ENCODE measurements around the gene RAPGEF5.

The RAPGEF5 gene

GRCh38 chr7:22350466-22351328 lies 6.3 kb downstream of the RAPGEF5 start:
- Mint-ChIP-seq H3K27me3 (ENCODE audit: low read depth) (peaks cover 54% of the 10 kb centered on the region), H3K27ac (no peak overlapping the region), H3K4me1 (ENCODE audit: low read depth) (no peaks in the 10 kb centered on the region), H3K9me3 (peaks cover 4% of the 10 kb centered on the region), H3K4me3 (no peak overlapping the region), H3K36me3 (ENCODE audit: low read depth) (no peaks in the 10 kb centered on the region)
- DNase-seq (ENCODE audit: low spot score) = no peak

- H3K4me1 Mint-ChIP-seq (ENCODE audit: low read depth) = no peaks in the 10 kb centered on the region
- no peaks in the 10 kb centered on the region for H3K36me3 Mint-ChIP-seq (ENCODE audit: low read depth)
- no peak overlapping the region for H3K4me3 Mint-ChIP-seq
- no peak for DNase-seq (ENCODE audit: low spot score)
- H3K9me3 Mint-ChIP-seq = peaks cover 4% of the 10 kb centered on the region
- peaks cover 35% of the 10 kb centered on the region for H3K27me3 Mint-ChIP-seq (ENCODE audit: low read depth)
- no peak overlapping the region for H3K27ac Mint-ChIP-seq
Observed at GRCh38 chr7:22348379-22348778, 8.6 kb downstream of the RAPGEF5 start.

- Mint-ChIP-seq H3K4me3 (no peak overlapping the region), H3K36me3 (ENCODE audit: low read depth) (no peaks in the 10 kb centered on the region), H3K4me1 (ENCODE audit: low read depth) (no peaks in the 10 kb centered on the region), H3K9me3 (no peaks in the 10 kb centered on the region), H3K27ac (no peak overlapping the region), H3K27me3 (ENCODE audit: low read depth) (peaks cover 20% of the 10 kb centered on the region)
- DNase-seq (ENCODE audit: low spot score) = no peak
Observed at GRCh38 chr7:22346383-22347107, 10.4 kb downstream of the RAPGEF5 start.

GRCh38 chr7:22344655-22345054 lies 12.3 kb downstream of the RAPGEF5 start:
- Mint-ChIP-seq H3K4me1 (ENCODE audit: low read depth) (no peaks in the 10 kb centered on the region), H3K27me3 (ENCODE audit: low read depth) (peaks cover 14% of the 10 kb centered on the region), H3K9me3 (no peaks in the 10 kb centered on the region), H3K27ac (no peak overlapping the region), H3K4me3 (no peak overlapping the region), H3K36me3 (ENCODE audit: low read depth) (no peaks in the 10 kb centered on the region)
- no peak for DNase-seq (ENCODE audit: low spot score)

GRCh38 chr7:22343612-22344011 lies 13.3 kb downstream of the RAPGEF5 start:
- Mint-ChIP-seq H3K27ac (no peak overlapping the region), H3K4me3 (no peak overlapping the region), H3K36me3 (ENCODE audit: low read depth) (no peaks in the 10 kb centered on the region), H3K9me3 (no peaks in the 10 kb centered on the region), H3K27me3 (ENCODE audit: low read depth) (peaks cover 17% of the 10 kb centered on the region), H3K4me1 (ENCODE audit: low read depth) (no peaks in the 10 kb centered on the region)
- DNase-seq (ENCODE audit: low spot score) = no peak

GRCh38 chr7:22343071-22343470 lies 13.9 kb downstream of the RAPGEF5 start:
- Mint-ChIP-seq H3K4me3 (no peak overlapping the region), H3K27ac (no peak overlapping the region), H3K9me3 (no peaks in the 10 kb centered on the region), H3K36me3 (ENCODE audit: low read depth) (no peaks in the 10 kb centered on the region), H3K27me3 (ENCODE audit: low read depth) (peaks cover 13% of the 10 kb centered on the region), H3K4me1 (ENCODE audit: low read depth) (no peaks in the 10 kb centered on the region)
- no peak for DNase-seq (ENCODE audit: low spot score)

GRCh38 chr7:22339725-22340390 lies 17.1 kb downstream of the RAPGEF5 start:
- Mint-ChIP-seq H3K27ac (no peak overlapping the region), H3K36me3 (ENCODE audit: low read depth) (no peaks in the 10 kb centered on the region), H3K4me3 (no peak overlapping the region), H3K4me1 (ENCODE audit: low read depth) (no peaks in the 10 kb centered on the region), H3K9me3 (no peaks in the 10 kb centered on the region), H3K27me3 (ENCODE audit: low read depth) (peaks cover 14% of the 10 kb centered on the region)
- no peak for DNase-seq (ENCODE audit: low spot score)

GRCh38 chr7:22338877-22339276 lies 18.1 kb downstream of the RAPGEF5 start:
- H3K27ac Mint-ChIP-seq = no peak overlapping the region
- no peaks in the 10 kb centered on the region for H3K36me3 Mint-ChIP-seq (ENCODE audit: low read depth)
- no peak overlapping the region for H3K4me3 Mint-ChIP-seq
- peaks cover 14% of the 10 kb centered on the region for H3K27me3 Mint-ChIP-seq (ENCODE audit: low read depth)
- no peaks in the 10 kb centered on the region for H3K9me3 Mint-ChIP-seq
- DNase-seq (ENCODE audit: low spot score) = no peak
- H3K4me1 Mint-ChIP-seq (ENCODE audit: low read depth) = no peaks in the 10 kb centered on the region

- DNase-seq (ENCODE audit: low spot score) = no peak
- Mint-ChIP-seq H3K27ac (no peak overlapping the region), H3K9me3 (no peaks in the 10 kb centered on the region), H3K4me1 (ENCODE audit: low read depth) (no peaks in the 10 kb centered on the region), H3K4me3 (no peak overlapping the region), H3K36me3 (ENCODE audit: low read depth) (no peaks in the 10 kb centered on the region), H3K27me3 (ENCODE audit: low read depth) (peaks cover 14% of the 10 kb centered on the region)
Observed at GRCh38 chr7:22338411-22338810, 18.5 kb downstream of the RAPGEF5 start.

GRCh38 chr7:22333680-22334141 lies 23.2 kb downstream of the RAPGEF5 start:
- DNase-seq (ENCODE audit: low spot score) = no peak
- H3K36me3 Mint-ChIP-seq (ENCODE audit: low read depth) = no peaks in the 10 kb centered on the region
- H3K27ac Mint-ChIP-seq = no peak overlapping the region
- no peaks in the 10 kb centered on the region for H3K9me3 Mint-ChIP-seq
- no peak overlapping the region for H3K4me3 Mint-ChIP-seq
- no peaks in the 10 kb centered on the region for H3K4me1 Mint-ChIP-seq (ENCODE audit: low read depth)
- H3K27me3 Mint-ChIP-seq (ENCODE audit: low read depth) = peaks cover 20% of the 10 kb centered on the region

GRCh38 chr7:22332461-22332870 lies 24.5 kb downstream of the RAPGEF5 start:
- peaks cover 25% of the 10 kb centered on the region for H3K27me3 Mint-ChIP-seq (ENCODE audit: low read depth)
- H3K36me3 Mint-ChIP-seq (ENCODE audit: low read depth) = no peaks in the 10 kb centered on the region
- H3K4me1 Mint-ChIP-seq (ENCODE audit: low read depth) = no peaks in the 10 kb centered on the region
- no peaks in the 10 kb centered on the region for H3K9me3 Mint-ChIP-seq
- H3K4me3 Mint-ChIP-seq = no peak overlapping the region
- H3K27ac Mint-ChIP-seq = no peak overlapping the region
- DNase-seq (ENCODE audit: low spot score) = no peak

- Mint-ChIP-seq H3K9me3 (no peaks in the 10 kb centered on the region), H3K36me3 (ENCODE audit: low read depth) (no peaks in the 10 kb centered on the region), H3K27me3 (ENCODE audit: low read depth) (peaks cover 21% of the 10 kb centered on the region), H3K4me3 (no peak overlapping the region), H3K27ac (no peak overlapping the region), H3K4me1 (ENCODE audit: low read depth) (no peaks in the 10 kb centered on the region)
- no peak for DNase-seq (ENCODE audit: low spot score)
Observed at GRCh38 chr7:22331704-22332103, 25.2 kb downstream of the RAPGEF5 start.

- DNase-seq (ENCODE audit: low spot score) = no peak
- H3K4me3 Mint-ChIP-seq = no peak overlapping the region
- H3K27me3 Mint-ChIP-seq (ENCODE audit: low read depth) = peaks cover 24% of the 10 kb centered on the region
- H3K27ac Mint-ChIP-seq = no peak overlapping the region
- H3K9me3 Mint-ChIP-seq = no peaks in the 10 kb centered on the region
- no peaks in the 10 kb centered on the region for H3K36me3 Mint-ChIP-seq (ENCODE audit: low read depth)
- no peaks in the 10 kb centered on the region for H3K4me1 Mint-ChIP-seq (ENCODE audit: low read depth)
Observed at GRCh38 chr7:22330903-22331302, 26.1 kb downstream of the RAPGEF5 start.
